ENCODE results near the gene MLN.

MLN gene

GRCh38 chr6:33752646-33753015 lies 51.2 kb downstream of the MLN start:
- no peak for DNase-seq (ENCODE audit: low spot score)

DNA sequence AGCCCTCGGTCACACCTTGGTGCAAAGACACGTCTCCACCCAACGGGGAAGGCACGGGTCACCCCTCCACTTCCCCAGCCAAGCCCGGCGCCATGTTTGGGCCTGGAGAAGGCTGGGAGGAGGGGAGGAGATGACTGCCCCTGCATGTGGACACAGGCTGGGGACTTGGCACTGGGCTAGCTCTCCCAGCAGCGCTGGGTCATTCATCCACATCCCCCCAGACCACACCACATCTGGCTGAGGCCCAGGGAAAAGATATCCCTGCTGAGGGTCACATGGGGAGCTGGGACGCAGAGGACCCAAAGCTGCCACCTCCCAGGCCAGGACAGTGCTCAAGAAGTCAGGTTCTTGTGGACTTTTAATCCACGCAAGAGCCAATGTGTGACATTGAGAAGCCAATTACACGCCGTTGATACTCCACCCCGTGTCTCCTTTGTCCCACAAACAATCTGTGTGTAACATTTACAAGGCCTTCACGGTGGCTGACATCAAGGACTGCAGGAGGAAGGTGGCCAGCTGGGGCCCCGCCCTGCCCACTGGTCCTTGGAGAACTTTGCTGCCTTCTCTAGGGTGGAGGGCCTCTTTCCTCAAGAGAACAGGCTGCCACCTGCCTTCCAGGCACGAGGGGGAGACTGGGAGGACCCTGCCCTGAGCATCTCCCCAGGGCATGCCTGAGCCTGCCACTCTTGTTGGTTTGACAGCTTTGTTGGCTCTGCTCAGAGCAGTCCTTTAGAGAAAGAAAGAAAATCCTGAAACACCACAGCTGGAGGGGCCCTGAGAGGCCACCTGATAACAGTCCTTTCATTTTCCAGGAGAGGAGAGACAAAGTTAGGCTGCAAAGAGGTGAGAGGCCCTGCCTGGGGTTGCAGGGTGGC lies 51.8 kb downstream of the MLN start:
- DNase-seq (ENCODE audit: low spot score): no peak

GRCh38 chr6:33750244-33750991 lies 53.4 kb downstream of the MLN start:
- no peak for DNase-seq (ENCODE audit: low spot score)

DNA sequence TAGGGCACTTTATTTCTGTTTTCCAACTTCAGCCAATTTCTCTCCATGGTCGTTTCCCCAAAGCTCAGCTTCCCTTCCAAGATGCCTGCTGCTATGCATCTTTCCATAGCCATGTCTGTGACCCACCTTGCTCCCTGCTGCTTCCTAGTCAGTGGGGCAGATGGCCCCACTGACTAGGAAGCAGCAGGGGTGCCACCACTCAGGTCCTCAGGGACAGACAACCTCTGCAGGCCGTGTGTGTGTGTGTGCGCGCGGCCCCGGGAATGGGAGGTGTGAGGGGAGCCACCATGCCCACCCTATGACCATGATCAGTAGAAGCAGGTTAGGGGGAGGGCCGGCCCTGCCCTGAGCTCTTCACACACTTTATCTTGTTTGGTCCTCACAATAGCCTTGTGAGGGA lies 54.4 kb downstream of the MLN start:
- no peak for DNase-seq (ENCODE audit: low spot score)

- no peak for DNase-seq (ENCODE audit: low spot score)
Measured at GRCh38 chr6:33748841-33749240, 55.0 kb downstream of the MLN start.

GRCh38 chr6:33747823-33748222 lies 56.0 kb downstream of the MLN start:
- DNase-seq (ENCODE audit: low spot score): no peak

DNA sequence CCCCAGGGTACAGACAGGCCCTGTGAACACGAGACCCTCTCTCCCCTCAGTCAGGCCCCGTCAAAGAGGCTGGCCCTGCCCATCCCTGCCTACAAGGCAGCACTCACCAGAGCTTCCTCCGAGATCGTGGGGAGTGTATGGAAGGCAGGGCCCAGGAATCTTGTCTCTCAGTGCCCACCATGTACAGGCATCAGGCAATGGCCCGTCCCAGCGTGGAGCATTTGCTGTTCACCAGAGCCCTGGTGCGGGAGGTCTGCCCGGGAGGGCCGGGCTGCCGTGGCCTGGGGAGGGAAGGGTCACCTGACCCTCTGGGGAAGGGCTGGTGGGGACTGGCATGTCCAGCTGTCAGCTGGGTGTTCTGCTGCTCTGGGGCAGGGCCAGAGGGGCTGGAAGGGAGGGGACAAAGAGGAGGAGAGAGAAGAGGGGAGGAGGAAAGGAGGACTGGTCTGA lies 57.1 kb downstream of the MLN start, which contains the start of gene IP6K3:
Gene IP6K3, minus strand, starts transcription at position 255 of the 450 bp plus-strand sequence. CDS start 11,429 bp downstream, outside the sequence.
- no peak for DNase-seq (ENCODE audit: low spot score)

DNA sequence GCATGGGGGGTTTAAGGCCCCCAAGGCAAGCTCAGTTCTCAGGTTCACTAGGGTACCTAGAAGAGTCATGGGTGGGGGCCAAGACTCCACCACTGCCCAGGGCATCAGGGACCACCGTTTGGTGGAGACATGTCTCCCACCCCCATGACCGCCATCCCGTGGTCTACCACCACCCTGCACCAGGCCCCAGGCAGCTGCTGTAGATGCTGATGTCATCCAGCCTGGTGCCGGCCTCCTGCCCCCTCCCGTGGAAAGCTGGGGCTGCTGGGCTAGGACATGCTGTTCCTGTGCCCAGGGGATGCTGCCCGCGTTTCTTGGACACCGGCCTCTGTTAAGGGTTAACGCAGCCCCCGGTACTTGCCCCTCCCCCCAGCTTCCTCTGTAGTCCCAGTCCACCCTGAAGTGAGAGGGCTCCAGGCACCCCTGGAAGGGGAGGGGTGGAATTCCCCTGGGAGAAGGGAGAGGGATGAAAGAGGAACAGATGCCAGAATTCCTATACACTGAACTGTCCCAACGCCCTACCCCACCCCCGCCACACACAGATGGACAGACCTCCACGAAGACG lies 57.7 kb downstream of the MLN start:
- no peak for DNase-seq (ENCODE audit: low spot score)

- no peak for DNase-seq (ENCODE audit: low spot score)
Measured at GRCh38 chr6:33745548-33745947, 58.3 kb downstream of the MLN start.

- no peak for DNase-seq (ENCODE audit: low spot score)
Measured at GRCh38 chr6:33744895-33745546, 58.8 kb downstream of the MLN start.
